Measurements from ENCODE around the gene JOSD2. TPM values are rescaled to one million over a fixed set of nuclear protein-coding genes. Genes with fewer than 3 reads are reported as not detected.

Gene JOSD2
- total RNA-seq, 1 donor from 2014 or later, result 28.6 TPM

GRCh38 chr19:50549059-50549926, 38.3 kb upstream of the JOSD2 start:
- H3K27ac ChIP-seq (replicated peaks), result no peak overlapping the region
- H3K27me3 ChIP-seq (ENCODE audit: low read depth), result peaks cover 82% of the 10 kb centered on the region
- no peak for DNase-seq
- H3K9me3 ChIP-seq (replicated peaks), result no peaks in the 10 kb centered on the region
- TF ChIP-seq CTCF (IDR thresholded peaks at IDR 0.05; ENCODE audit: borderline replicate concordance), result no peak
- intact Hi-C loops (cut with micrococcal nuclease), result no loop called here
- no peaks in the 10 kb centered on the region for H3K36me3 ChIP-seq
- H3K4me1 ChIP-seq, result peaks cover 8% of the 10 kb centered on the region
- H3K4me3 ChIP-seq, result no peak overlapping the region

GRCh38 chr19:50548191-50549058, 37.4 kb upstream of the JOSD2 start:
- peaks cover 73% of the 10 kb centered on the region for H3K27me3 ChIP-seq (ENCODE audit: low read depth)
- intact Hi-C loops (cut with micrococcal nuclease), result no loop called here
- TF ChIP-seq CTCF (IDR thresholded peaks at IDR 0.05; ENCODE audit: borderline replicate concordance), result no peak
- H3K27ac ChIP-seq (replicated peaks), result no peak overlapping the region
- H3K4me3 ChIP-seq, result no peak overlapping the region
- H3K4me1 ChIP-seq, result peaks cover 8% of the 10 kb centered on the region
- no peaks in the 10 kb centered on the region for H3K9me3 ChIP-seq (replicated peaks)
- H3K36me3 ChIP-seq, result no peaks in the 10 kb centered on the region
- no peak for DNase-seq

GRCh38 chr19:50547385-50548190, 36.6 kb upstream of the JOSD2 start:
- intact Hi-C loops (cut with micrococcal nuclease), result no loop called here
- H3K4me3 ChIP-seq, result no peak overlapping the region
- no peak for DNase-seq

GRCh38 chr19:50546527-50547221, 35.7 kb upstream of the JOSD2 start:
- Histone ChIP-seq H3K4me3 (no peak overlapping the region), H3K27me3 (ENCODE audit: low read depth) (peaks cover 56% of the 10 kb centered on the region), H3K9me3 (replicated peaks) (no peaks in the 10 kb centered on the region), H3K36me3 (no peaks in the 10 kb centered on the region), H3K4me1 (peaks cover 8% of the 10 kb centered on the region), H3K27ac (replicated peaks) (no peak overlapping the region)
- no peak for TF ChIP-seq CTCF (IDR thresholded peaks at IDR 0.05; ENCODE audit: borderline replicate concordance)
- no peak for DNase-seq
- intact Hi-C loops (cut with micrococcal nuclease), result no loop called here

More at GRCh38 chr19:50547385-50548190, 36.6 kb upstream of the JOSD2 start:
- no peaks in the 10 kb centered on the region for H3K9me3 ChIP-seq (replicated peaks)
- peaks cover 8% of the 10 kb centered on the region for H3K4me1 ChIP-seq
- TF ChIP-seq CTCF (IDR thresholded peaks at IDR 0.05; ENCODE audit: borderline replicate concordance), result peak; percentile 32
- no peaks in the 10 kb centered on the region for H3K36me3 ChIP-seq
- no peak overlapping the region for H3K27ac ChIP-seq (replicated peaks)
- H3K27me3 ChIP-seq (ENCODE audit: low read depth), result peaks cover 65% of the 10 kb centered on the region
